ENCODE results near the gene SUGCT.

Gene SUGCT

DNA sequence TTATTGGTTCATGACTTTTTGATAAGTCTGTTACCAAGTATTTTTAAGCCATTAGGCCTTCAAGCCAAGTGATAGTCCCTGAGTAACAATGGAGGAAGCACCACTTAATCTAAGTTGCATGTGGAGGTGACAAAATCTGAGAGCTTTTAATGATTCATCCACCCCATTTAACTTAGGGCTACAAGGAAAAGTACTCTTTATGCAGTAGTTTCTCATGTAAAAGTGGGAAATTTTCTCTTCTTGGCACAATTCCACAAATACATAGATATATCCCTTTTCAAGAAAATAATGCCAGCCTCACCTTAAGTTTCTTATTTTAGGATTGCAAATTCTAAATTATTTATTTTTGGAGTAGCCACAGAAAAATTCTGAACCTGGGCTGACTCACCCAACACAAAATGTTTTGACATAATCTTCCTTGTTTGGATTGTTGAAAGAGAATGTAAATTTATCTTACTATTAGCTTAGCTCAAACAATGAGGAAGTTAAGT lies 85.7 kb downstream of the SUGCT start:
- Histone ChIP-seq H4K91ac (ENCODE audit: low read depth, low read length) (no peak overlapping the region), H3K9ac (ENCODE audit: low read length) (no peak overlapping the region), H3K79me1 (ENCODE audit: low read length) (peaks cover 5% of the 10 kb centered on the region), H3K79me2 (ENCODE audit: control insufficient read depth, insufficient read depth, low read length, poor library complexity) (no peaks in the 10 kb centered on the region), H4K12ac (ENCODE audit: low read depth, low read length) (no peak overlapping the region), H3K23ac (ENCODE audit: low read length) (no peak overlapping the region), H3K4me3 (ENCODE audit: low read depth, low read length) (no peak overlapping the region), H3K27ac (ENCODE audit: low read depth, low read length) (peak overlapping the region; percentile 76), H3K36me3 (ENCODE audit: control insufficient read depth in 1 of 2, insufficient read depth in 2 of 2, low read length in 2 of 2) (peaks cover 0 to 2% of the 10 kb centered on the region in 2 experiments), H2BK5ac (ENCODE audit: low read depth, low read length, poor library complexity) (no peak overlapping the region), H3K9me3 (ENCODE audit: insufficient read depth, low read depth, low read length) (no peaks in the 10 kb centered on the region), H2AK5ac (ENCODE audit: low read length) (no peak overlapping the region), H3K14ac (ENCODE audit: low read length) (no peak overlapping the region), H3K4me1 (ENCODE audit: control insufficient read depth in 1 of 2, insufficient read depth in 2 of 2, low read length in 2 of 2) (peaks cover 0 to 2% of the 10 kb centered on the region in 2 experiments), H3K18ac (ENCODE audit: low read length) (no peak overlapping the region), H2BK120ac (ENCODE audit: insufficient read depth, low read length, poor library complexity) (no peak overlapping the region), H4K8ac (ENCODE audit: low read depth, low read length) (no peak overlapping the region), H2BK12ac (ENCODE audit: low read length) (no peak overlapping the region), H3K4ac (ENCODE audit: low read depth, low read length) (no peak overlapping the region), H2AFZ (ENCODE audit: insufficient read depth, low read length, poor library complexity) (no peak overlapping the region), H3K27me3 (ENCODE audit: insufficient read depth, low read length) (no peaks in the 10 kb centered on the region), H3K4me2 (ENCODE audit: low read length) (no peak overlapping the region)
- DNase-seq = peak; percentile 26 to 69

DNA sequence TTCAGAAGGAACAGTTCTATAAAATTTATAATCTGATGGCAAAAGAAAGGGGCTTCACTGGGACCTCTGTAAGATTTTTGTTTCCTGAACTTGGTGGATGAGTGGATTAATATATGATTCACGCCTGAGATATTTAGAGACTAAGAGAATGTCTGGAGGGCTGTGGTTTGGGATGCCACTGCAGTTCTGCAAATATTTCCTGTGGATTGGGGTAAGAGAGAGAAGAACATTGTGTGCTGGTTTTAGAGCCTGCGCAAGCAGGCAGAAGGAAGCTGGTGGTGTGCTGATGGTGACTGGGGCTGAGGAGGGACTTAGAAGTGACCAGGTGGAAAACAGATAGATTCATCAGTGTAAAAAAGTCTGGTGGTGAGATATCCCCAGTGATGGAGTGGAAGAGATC lies 87.0 kb downstream of the SUGCT start:
- H2BK12ac ChIP-seq (ENCODE audit: low read length) = peak overlapping the region; percentile 11
- H3K79me1 ChIP-seq (ENCODE audit: low read length) = peaks cover 5% of the 10 kb centered on the region
- peaks cover 0 to 2% of the 10 kb centered on the region in 2 experiments for H3K36me3 ChIP-seq (ENCODE audit: control insufficient read depth in 1 of 2, insufficient read depth in 2 of 2, low read length in 2 of 2)
- H2BK120ac ChIP-seq (ENCODE audit: insufficient read depth, low read length, poor library complexity) = no peak overlapping the region
- peaks cover 0 to 2% of the 10 kb centered on the region in 2 experiments for H3K4me1 ChIP-seq (ENCODE audit: control insufficient read depth in 1 of 2, insufficient read depth in 2 of 2, low read length in 2 of 2)
- H3K18ac ChIP-seq (ENCODE audit: low read length) = no peak overlapping the region
- DNase-seq = peak; percentile 60 to 75
- no peak overlapping the region for H3K4me2 ChIP-seq (ENCODE audit: low read length)
- no peak overlapping the region for H2AK5ac ChIP-seq (ENCODE audit: low read length)
- H3K27ac ChIP-seq (ENCODE audit: low read depth, low read length) = peak overlapping the region; percentile 74
- no peak overlapping the region for H3K9ac ChIP-seq (ENCODE audit: low read length)
- no peaks in the 10 kb centered on the region for H3K9me3 ChIP-seq (ENCODE audit: insufficient read depth, low read depth, low read length)
- H4K8ac ChIP-seq (ENCODE audit: low read depth, low read length) = no peak overlapping the region
- H4K91ac ChIP-seq (ENCODE audit: low read depth, low read length) = peak overlapping the region; percentile 34
- H4K12ac ChIP-seq (ENCODE audit: low read depth, low read length) = no peak overlapping the region
- H3K4me3 ChIP-seq (ENCODE audit: low read depth, low read length) = no peak overlapping the region
- H3K79me2 ChIP-seq (ENCODE audit: control insufficient read depth, insufficient read depth, low read length, poor library complexity) = no peaks in the 10 kb centered on the region
- WGBS (ENCODE audit: extremely low coverage, insufficient coverage, insufficient read length) = no CpG with 5 or more reads among the region's 2 CpGs
- H2BK5ac ChIP-seq (ENCODE audit: low read depth, low read length, poor library complexity) = peak overlapping the region; percentile 44
- H3K23ac ChIP-seq (ENCODE audit: low read length) = no peak overlapping the region
- no peak overlapping the region for H3K14ac ChIP-seq (ENCODE audit: low read length)
- no peaks in the 10 kb centered on the region for H3K27me3 ChIP-seq (ENCODE audit: insufficient read depth, low read length)
- no peak overlapping the region for H2AFZ ChIP-seq (ENCODE audit: insufficient read depth, low read length, poor library complexity)
- H3K4ac ChIP-seq (ENCODE audit: low read depth, low read length) = no peak overlapping the region

DNA sequence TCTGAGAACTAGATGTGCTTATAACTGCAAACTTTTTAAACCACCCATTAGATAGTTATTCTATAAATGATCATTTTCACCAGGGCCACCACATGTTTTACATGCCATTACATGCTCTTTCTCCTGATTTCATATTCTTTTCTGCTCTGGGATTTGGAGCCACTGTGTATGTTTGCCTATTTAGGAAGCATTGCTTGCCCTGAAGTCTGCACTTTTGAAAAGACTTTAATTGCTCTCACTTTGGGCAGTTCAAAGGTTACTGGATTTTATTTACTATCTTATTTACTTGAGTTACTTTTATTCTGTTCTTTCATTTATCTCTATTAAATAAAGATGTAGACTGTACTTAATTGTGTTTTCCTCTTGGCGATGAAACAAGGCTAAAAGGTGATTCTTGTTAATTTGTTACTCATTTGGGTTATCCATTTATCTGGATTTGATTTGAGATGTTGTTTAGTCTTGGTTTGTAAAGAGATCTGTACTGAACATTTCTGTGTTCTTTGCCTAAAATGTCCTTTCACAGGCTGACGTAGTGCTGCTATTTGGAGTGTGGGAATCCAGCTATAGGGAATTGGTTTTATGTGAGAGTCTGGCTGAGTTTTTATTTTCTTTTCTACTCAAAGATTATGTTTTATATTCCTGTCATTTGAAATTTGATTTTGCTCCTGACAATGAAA lies 88.8 kb downstream of the SUGCT start:
- Histone ChIP-seq H3K4ac (ENCODE audit: low read depth, low read length) (no peak overlapping the region), H3K4me1 (ENCODE audit: control insufficient read depth in 1 of 2, insufficient read depth in 2 of 2, low read length in 2 of 2) (peaks cover 0 to 2% of the 10 kb centered on the region in 2 experiments), H3K27ac (ENCODE audit: low read depth, low read length) (no peak overlapping the region), H3K4me3 (ENCODE audit: low read depth, low read length) (no peak overlapping the region), H3K4me2 (ENCODE audit: low read length) (no peak overlapping the region), H3K9ac (ENCODE audit: low read length) (no peak overlapping the region), H3K14ac (ENCODE audit: low read length) (no peak overlapping the region), H4K91ac (ENCODE audit: low read depth, low read length) (no peak overlapping the region), H4K12ac (ENCODE audit: low read depth, low read length) (no peak overlapping the region), H3K23ac (ENCODE audit: low read length) (no peak overlapping the region), H2BK12ac (ENCODE audit: low read length) (no peak overlapping the region), H3K36me3 (ENCODE audit: control insufficient read depth in 1 of 2, insufficient read depth in 2 of 2, low read length in 2 of 2) (peaks cover 0 to 2% of the 10 kb centered on the region in 2 experiments), H3K18ac (ENCODE audit: low read length) (no peak overlapping the region), H3K79me1 (ENCODE audit: low read length) (peaks cover 5% of the 10 kb centered on the region), H2BK5ac (ENCODE audit: low read depth, low read length, poor library complexity) (no peak overlapping the region), H3K27me3 (ENCODE audit: insufficient read depth, low read length) (no peaks in the 10 kb centered on the region), H4K8ac (ENCODE audit: low read depth, low read length) (no peak overlapping the region), H2AFZ (ENCODE audit: insufficient read depth, low read length, poor library complexity) (no peak overlapping the region), H3K9me3 (ENCODE audit: insufficient read depth, low read depth, low read length) (no peaks in the 10 kb centered on the region), H2AK5ac (ENCODE audit: low read length) (no peak overlapping the region), H2BK120ac (ENCODE audit: insufficient read depth, low read length, poor library complexity) (no peak overlapping the region), H3K79me2 (ENCODE audit: control insufficient read depth, insufficient read depth, low read length, poor library complexity) (no peaks in the 10 kb centered on the region)
- WGBS (ENCODE audit: extremely low coverage, insufficient coverage, insufficient read length) = no CpG with 5 or more reads among the region's 2 CpGs
- DNase-seq = no peak

DNA sequence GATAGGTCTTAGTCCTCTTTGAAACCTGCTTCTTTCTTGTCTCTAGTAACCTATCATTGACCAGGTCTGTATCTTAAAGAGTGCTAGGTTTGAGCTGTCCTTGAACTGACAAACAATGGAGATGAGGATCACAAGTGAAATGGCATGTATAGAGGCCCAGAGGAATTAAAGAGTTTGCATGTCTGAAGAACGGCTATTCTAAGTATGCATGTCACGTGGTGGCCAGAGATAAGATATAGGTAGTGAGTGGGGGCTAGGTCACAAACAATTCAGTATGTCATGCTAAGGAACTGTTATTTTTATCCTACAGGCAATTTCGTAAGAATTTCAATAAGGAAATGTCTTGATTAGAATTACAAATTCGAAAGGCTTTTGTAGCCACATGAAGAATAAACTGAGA lies 95.3 kb downstream of the SUGCT start:
- Histone ChIP-seq H3K9me3 (ENCODE audit: insufficient read depth, low read depth, low read length) (no peaks in the 10 kb centered on the region), H3K18ac (ENCODE audit: low read length) (no peak overlapping the region), H3K4me1 (ENCODE audit: control insufficient read depth in 1 of 2, insufficient read depth in 2 of 2, low read length in 2 of 2) (no peaks in the 10 kb centered on the region), H4K91ac (ENCODE audit: low read depth, low read length) (no peak overlapping the region), H3K27me3 (ENCODE audit: insufficient read depth, low read length) (no peaks in the 10 kb centered on the region), H3K36me3 (ENCODE audit: control insufficient read depth in 1 of 2, insufficient read depth in 2 of 2, low read length in 2 of 2) (no peaks in the 10 kb centered on the region), H2BK5ac (ENCODE audit: low read depth, low read length, poor library complexity) (no peak overlapping the region), H2BK12ac (ENCODE audit: low read length) (no peak overlapping the region), H3K79me1 (ENCODE audit: low read length) (no peaks in the 10 kb centered on the region), H3K9ac (ENCODE audit: low read length) (no peak overlapping the region), H3K23ac (ENCODE audit: low read length) (no peak overlapping the region), H2AK5ac (ENCODE audit: low read length) (no peak overlapping the region), H2AFZ (ENCODE audit: insufficient read depth, low read length, poor library complexity) (no peak overlapping the region), H3K14ac (ENCODE audit: low read length) (no peak overlapping the region), H4K8ac (ENCODE audit: low read depth, low read length) (no peak overlapping the region), H3K4ac (ENCODE audit: low read depth, low read length) (no peak overlapping the region), H3K79me2 (ENCODE audit: control insufficient read depth, insufficient read depth, low read length, poor library complexity) (no peaks in the 10 kb centered on the region), H2BK120ac (ENCODE audit: insufficient read depth, low read length, poor library complexity) (no peak overlapping the region), H3K27ac (ENCODE audit: low read depth, low read length) (no peak overlapping the region), H3K4me3 (ENCODE audit: low read depth, low read length) (no peak overlapping the region), H4K12ac (ENCODE audit: low read depth, low read length) (no peak overlapping the region), H3K4me2 (ENCODE audit: low read length) (no peak overlapping the region)
- peak; percentile 42 to 76 for DNase-seq
- no CpG with 5 or more reads among the region's 4 CpGs for WGBS (ENCODE audit: extremely low coverage, insufficient coverage, insufficient read length)

Measured in trophoblast cell (in vitro differentiated cells and primary cell).